ENCODE data around the gene OPCML.

Gene OPCML

DNA sequence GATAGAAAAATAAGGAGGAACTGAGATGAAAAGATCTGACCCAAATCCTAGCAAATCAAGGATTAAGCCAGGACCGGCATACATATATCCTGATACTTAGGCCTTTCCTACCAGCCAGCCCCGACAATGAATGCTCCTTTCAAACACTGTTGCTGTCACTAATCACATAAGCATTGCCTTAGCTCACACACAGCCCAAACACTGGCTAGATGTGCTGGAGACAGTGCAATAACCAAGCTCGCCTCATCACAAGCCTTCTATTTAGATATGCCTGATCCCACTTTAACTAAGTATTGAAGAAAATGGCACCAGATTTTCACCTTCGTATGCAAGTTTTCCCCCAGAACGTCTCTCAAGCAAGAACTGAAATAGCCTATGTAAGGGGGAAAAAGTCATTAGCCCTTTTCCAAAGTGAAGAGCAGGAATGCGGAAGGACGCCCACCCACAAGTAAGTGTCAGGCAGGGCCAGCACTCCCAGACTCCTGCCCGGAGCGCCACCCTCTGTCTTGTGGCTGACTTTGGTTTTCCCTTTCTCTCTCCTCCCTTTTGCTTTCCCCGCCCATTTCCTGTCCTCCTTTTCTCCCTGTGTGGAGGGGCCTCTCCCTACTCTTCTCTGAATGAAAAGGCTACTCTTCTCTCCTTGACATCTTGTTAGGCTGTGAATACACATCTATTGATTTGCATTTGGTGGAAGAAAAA, 8.9 kb upstream of the OPCML start:
- DNase-seq (ENCODE audit: low read depth in 2 of 2), result no peak

DNA sequence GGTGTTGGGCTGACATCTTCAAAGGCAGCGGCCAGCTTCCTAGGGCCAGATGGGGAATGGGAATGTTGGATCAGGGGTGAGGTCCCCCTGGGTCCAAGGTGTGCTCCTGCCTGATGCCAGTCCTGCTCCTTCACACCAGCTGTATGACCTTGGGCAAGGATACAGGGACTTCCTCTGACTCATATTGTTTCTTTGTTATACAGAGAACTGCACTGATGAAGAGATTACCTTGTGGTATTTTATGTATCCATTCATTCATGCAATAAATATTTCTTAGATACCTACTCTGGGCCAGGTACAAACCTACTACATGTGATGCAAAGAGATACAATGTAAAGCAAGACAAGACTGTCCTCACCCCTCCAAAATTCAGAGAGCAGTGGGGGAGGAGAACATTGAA, 3.9 kb upstream of the OPCML start:
- no peak for DNase-seq (ENCODE audit: low read depth in 2 of 2)

DNA sequence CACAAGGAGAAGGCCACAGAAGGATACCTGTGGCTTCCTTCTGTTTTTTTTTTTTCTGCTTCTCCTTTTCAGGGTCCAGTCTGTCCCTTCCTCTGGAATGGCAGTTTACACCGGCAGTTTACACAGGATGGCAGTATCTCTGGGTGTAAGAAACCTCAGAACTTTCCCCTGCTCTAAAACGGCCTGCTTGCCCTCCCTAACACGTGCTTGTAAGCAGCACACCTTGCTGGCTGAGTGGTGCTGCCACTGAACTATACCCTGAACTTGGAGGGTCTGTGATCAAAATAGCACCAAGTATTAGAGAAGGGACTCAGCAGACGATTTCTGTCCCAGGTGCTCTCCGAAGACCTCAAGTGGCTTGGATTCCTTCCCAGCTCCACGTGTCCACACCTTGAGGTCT, 904 bp upstream of the OPCML start:
- no peak for DNase-seq (ENCODE audit: low read depth in 2 of 2)

DNA sequence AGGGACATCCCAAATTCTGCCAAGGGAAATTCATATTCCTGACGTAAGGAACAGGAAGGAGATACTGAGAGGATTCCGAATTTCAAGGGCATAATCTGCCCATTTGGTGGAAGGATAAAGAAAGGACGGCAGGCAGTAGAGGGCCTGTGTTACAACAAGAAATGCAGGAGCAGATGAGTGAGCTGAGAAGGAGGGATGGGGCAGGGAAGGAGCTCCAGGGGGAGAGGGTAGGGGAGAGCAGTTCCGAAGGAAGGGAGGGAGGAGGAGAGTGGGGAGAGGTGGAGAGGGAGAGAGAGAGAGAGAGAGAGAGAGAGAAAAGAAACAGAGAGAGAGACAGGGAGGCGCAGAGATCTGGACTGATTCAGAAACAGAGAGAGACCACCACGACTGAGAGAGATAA, 843 bp downstream of the OPCML start:
- DNase-seq (ENCODE audit: low read depth in 2 of 2), result no peak

DNA sequence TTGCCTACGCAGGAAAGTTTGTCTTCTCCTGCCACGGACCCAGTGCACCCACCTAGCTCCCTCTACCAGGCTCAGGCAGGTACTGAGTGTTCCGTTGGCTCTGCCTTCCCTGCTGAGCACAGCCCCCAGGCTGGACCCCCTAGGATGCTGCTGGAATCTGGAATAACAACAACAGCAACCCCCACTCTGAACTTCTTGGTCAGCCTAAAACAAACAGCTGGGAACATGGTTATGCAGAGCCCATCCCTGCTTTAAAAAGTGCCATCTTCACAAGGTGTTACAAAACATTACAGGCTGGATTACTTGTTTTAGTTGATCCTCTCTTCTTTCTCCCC, 1.8 kb downstream of the OPCML start:
- no peak for DNase-seq (ENCODE audit: low read depth in 2 of 2)

DNA sequence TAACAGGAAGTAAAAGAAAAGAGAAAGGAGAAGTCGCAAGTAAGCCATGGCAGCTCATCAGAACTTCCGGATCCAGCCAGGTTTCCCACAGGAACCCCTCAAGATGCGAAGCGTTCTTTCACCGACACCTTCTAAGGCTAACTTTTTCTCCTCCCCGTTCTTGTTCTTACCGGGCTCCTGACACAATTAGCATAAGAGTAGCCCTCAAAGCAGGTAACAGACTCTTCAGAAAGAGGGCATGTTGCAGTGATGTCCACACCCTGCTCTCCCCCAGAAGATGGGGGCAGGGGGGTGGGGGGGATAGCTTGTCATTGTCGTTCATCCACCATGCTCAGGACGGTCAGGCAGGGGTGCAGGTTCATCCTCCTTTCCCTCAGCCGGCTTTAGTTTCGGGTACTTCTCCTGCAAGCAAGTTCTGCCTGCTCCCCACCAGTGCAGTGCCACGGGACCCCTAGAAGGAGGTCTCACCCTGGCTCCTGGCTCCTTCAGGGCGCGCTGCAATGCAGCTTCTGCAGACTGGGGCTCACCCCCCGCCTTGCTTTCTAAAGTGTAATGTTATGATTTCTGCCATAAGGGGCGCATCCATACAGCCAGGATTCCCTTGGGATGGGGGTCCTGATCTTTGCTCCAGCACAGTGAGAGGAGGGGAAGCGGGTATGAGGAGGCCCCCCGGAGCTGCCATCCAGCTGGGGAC, 2.3 kb downstream of the OPCML start:
- no peak for DNase-seq (ENCODE audit: low read depth in 2 of 2)

DNA sequence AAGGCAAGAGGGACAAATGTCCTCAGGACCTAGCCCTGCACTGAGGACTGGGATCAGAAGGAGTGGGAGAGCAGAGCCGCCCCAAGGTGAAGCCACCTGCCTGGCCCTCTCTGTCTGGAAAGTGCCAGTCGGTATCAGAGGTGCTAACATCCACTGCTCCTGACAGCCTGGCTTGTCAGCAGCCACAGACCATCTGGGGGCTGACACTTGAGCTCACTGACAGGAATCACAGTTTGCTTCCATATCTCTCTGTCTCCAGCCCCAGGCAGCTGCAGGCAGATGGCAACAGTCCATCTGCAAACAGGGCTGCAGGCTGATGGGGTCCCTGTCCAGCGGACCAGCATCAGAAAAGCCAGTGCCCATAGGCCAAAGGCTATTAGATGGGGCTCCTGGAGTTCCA, 5.5 kb downstream of the OPCML start:
- DNase-seq (ENCODE audit: low read depth in 2 of 2), result no peak

DNA sequence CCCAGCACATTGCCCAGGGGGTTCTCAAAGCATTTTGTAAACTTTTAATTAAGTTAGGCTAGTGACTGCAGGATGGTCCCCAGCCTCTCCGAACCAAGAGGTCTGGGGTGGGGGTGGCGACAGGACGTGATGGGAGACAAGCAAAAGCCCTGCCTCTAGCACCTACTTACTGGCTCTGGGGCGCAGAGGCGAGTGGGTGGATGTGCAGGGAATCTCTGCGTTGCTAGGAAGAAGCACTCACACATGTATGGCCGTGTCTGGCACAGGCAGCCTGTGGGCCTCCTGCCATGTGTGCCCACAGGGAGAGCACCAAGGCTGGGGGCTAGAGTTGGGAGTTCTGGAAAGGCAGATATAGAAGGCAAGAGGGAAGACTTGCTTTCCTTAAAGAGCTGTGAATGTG, 6.3 kb downstream of the OPCML start:
- DNase-seq (ENCODE audit: low read depth in 2 of 2), result no peak

DNA sequence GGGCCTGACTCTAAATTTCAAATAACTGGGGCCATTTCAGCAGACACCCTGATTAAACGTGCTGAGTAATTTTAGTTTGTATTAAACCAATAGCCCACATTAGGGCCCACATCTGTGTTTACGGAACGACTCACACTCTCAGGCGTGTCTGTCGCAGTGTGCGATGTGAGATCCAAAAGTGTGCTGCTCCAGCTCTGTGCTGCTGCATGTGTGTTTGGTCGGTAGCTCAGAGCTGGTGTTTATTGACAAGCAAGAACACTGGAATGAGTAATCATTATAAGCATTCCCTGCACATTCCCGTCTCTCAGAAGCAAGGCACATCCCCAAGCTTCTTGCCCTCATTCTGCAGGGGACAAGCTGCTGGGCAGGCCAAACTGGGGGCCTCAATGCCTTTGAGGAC, 7.8 kb downstream of the OPCML start:
- DNase-seq (ENCODE audit: low read depth in 2 of 2), result no peak

DNA sequence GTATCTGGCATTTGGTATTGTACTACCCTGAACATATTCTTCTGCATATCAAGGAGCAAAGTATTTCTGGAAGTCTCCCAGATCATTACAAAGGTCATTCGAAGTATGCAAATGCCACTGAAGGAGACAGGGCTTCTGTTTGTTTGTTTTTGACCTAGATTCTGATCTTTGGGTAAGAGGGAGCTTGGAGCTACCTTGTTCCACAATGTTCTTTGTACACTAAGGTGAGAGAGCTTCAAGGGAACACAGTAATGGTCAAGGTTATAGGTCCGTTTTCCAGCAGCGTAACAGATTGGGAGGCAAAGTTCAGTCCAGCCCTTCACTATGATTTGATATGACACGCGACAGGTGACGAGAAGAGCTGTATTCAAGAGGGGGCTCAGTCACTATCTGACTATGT, 10.0 kb downstream of the OPCML start:
- DNase-seq (ENCODE audit: low read depth in 2 of 2), result no peak

DNA sequence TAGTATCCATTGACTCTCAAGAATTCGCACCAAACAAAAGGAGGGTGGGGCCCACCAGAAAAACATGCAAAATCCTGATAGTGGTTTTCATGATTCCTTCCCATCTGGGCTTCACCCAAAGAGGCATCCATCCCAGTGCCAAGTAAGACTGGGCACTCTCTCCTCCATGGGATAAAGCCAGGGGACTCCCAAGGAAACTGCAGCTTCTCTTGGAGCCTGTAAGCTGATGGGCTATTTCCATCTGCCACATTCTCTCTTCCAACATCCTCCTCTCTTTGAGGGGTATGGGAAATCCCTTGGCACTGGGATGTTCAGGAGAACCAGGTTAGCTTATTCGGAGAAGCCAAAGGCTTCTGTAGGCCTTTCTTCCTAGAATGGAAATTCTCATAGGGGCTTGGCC, 10.8 kb downstream of the OPCML start:
- no peak for DNase-seq (ENCODE audit: low read depth in 2 of 2)

DNA sequence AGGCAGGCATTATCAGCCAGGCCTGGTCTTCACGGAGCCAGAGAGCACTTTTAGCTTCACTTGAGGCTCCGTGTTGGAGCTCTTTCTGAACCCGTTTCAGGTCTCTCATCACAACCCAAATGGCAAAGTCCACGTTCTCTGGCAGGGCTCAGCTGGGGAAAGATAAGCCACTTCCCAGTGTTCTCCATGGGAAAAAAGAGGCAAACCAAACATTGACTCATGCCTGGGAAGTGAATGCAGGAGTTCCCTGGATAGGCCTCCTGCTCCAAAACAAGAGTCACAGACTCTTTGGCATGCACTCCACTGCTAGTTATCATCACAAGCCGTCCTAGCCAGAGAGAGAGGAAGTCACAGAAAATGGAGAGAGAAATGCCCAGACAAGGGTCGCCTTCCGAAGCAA, 11.6 kb downstream of the OPCML start:
- DNase-seq (ENCODE audit: low read depth in 2 of 2), result no peak

DNA sequence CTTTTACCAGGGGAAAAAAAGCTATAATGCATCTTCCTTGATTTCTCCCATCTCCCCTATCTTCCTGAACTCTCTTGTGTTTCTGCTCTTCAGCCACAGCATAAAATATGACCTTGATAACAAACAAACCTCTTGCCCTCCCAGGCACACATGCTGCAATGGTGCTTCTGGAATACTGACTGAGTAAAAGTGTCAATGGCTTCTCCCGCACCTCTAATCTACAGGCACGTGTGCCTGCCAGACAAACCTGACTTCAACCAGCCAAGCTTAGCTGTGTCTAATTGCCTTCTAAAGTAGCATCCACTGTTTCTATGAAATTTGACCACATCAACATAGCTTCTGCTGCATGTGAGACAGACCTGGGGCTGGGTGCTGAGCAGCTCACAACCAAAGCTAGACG, 12.7 kb downstream of the OPCML start:
- DNase-seq (ENCODE audit: low read depth in 2 of 2), result no peak

DNA sequence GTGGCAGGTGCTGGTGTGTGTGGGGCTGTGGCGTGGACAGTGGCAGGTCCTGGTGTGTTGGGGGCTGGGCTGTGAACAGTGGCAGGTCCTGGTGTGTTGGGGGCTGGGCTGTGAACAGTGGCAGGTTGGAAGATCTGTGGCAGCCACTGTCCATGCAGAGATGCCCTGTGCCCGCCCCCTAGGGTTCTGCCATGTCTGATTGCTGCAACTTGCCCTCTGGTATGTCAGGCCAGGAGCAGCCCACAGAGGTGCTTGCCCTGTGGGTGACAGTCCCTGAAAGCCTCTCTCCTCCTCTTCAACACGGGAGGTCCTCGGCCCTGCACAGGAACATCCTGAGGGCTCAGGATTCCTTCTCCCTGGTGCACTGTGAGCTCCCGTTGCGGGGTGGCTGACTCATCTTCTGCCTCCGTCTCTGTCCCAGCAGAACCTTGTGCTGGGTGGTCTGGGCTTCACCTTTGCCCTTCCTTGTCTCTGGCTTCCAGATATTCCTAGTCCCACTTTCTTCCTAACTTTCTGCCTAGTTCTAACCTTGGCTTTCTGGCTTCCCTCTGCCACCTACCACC, 13.5 kb downstream of the OPCML start:
- DNase-seq (ENCODE audit: low read depth in 2 of 2), result no peak

DNA sequence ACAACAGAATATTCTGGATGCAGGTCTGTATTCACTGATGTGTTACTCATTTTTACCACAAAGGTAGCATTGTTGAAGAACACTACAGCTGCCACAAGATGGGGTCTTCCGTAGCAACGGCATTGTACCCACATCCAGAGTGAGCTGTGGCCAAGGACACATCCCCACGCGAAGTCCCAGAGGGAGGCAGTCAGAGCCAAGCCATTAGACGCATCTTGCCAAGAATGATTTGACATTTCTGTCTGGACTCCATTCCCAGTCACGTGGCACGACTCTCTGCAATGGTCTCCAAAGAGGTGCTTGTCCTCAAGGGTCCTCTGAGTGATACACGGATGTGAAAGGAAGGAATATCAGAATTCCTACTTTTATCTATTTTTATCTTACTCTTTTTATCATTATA, 15.5 kb downstream of the OPCML start:
- no peak for DNase-seq (ENCODE audit: low read depth in 2 of 2)

DNA sequence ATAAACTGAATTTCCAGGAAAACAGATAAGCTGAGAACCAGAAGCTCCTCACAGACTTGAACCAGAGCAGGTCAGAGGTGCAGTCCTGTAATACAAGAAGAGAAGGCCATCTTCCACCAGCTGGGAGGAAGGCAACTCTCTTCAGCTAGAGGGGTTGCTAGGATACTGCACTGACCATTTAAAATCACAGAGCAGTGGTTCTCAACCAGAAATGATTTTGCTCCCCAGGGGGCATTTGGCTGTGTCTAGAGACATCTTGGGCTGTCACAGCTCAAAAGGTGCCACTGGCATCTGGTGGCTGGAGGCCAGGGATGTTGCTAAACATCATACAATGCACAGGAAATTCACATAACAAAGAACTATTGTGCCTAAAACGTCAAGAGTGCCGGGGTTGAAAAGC, 17.2 kb downstream of the OPCML start:
- DNase-seq (ENCODE audit: low read depth in 2 of 2), result no peak

DNA sequence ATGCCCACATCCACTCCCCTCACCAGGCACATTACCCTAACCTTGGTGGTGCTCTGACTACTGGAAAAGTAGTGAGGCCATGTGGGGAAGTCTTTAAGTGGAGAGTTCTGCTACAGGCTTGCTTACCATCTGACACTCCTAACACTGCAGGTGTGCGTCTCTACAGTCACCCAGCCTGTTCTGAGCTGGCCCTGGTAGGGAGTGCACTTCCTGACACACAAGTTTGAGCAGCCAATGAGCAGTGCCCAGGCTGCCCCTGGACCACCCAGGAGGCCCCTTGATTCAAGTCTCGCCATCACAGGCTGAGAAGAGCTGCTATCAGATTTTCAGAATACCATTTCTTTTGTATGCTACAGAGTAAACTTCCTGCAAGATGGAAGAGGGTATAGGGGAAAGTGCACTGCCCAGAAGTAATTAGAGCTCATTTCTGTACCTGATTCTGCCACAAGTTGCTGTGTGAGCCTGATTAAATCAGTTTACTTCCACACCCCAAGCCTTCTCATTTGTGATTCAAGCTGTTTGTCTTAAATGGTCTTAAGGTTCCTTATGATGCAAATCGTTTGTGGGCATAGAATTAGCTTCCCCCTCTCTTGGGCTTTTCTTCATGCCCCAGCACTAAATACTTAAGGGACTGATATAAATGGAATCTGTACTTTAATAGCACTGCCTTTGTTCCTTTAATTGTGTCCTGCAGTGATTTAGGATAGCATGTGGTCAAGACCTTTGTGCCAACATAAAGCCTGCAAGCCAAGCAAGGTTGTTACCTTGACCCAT, 22.2 kb downstream of the OPCML start:
- no peak for DNase-seq (ENCODE audit: low read depth in 2 of 2)

DNA sequence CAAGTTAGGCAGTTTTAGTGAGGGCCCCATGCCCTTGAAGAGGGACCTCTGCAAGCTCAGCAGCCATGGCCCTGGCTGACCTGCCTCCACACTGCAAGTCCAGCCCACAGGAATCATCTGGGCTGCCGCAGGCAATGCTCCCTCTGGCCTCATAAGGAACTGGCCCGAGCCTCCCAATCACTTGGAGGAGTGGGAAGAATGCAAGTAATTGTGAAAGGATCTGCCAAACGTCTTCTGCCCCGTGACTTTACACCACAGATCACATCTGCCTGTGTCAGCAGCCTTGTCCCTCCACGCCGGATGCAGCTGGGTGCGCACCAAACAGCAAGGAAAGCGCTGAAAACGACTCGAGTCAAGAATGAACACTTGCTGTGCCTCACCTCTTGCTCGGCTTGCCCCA, 23.8 kb downstream of the OPCML start:
- no peak for DNase-seq (ENCODE audit: low read depth in 2 of 2)

DNA sequence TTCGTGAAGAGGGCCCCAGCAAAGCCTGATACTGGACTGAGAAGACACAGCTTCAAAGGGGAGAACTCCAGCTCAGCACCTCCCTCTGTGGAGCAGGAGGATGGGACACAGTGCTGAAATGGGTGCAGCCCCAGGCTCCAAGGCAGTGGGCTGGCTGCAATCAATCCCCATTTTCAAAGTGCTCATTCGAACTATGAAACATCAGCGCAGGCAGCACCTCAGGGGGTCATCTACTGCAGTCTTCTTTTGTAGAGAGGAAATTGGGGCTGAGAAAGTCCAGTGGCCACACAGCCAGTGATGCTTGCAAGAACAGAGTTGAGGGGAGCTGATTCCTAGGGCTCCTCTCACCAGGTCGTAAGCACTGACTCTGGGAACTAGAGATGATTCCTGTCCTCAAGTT, 25.1 kb downstream of the OPCML start:
- no peak for DNase-seq (ENCODE audit: low read depth in 2 of 2)

DNA sequence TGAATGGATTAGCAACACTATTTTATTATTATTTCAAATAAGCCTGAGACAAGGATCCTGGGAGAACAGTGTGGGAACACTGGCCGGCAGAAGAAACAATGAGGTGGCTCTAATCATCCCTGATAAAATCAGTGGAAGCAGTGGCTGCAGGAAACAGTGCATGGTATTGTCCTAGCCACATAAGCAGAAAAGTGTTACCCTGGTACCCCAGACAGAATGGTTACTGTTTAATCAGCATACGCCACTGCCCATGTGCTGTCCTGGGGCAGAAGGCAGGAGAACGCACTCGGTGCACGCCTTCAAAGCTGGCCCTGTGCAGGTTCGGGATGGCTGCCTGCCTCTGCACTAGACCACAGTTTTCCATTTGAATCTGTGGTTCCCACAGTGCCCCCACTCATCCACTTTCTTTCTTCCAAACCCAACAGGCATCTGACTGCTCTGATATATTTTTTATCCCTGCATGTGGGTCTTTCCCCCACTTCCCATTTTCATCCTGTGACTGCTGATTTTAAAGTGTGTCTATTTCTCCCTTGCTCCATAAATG, 25.7 kb downstream of the OPCML start:
- DNase-seq (ENCODE audit: low read depth in 2 of 2), result no peak

DNA sequence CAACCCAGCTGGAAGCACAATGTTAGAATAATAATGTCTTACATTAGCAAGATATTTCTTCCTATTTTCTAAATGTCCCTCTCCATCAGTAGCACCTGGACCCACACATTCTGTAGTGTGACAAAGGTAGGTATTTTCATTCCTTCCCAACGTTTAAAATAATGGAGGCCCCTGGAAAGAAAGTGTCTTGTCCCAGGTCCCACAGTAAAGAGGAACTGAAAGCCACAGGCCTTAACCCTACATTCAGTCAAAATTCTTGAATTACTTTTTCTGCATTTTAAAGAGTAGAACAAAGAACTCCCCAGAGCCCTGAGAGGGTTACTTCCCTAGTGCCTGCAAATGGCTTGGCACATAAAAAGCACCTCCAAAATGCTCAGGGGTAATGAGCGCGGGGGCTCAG, 26.3 kb downstream of the OPCML start:
- no peak for DNase-seq (ENCODE audit: low read depth in 2 of 2)

DNA sequence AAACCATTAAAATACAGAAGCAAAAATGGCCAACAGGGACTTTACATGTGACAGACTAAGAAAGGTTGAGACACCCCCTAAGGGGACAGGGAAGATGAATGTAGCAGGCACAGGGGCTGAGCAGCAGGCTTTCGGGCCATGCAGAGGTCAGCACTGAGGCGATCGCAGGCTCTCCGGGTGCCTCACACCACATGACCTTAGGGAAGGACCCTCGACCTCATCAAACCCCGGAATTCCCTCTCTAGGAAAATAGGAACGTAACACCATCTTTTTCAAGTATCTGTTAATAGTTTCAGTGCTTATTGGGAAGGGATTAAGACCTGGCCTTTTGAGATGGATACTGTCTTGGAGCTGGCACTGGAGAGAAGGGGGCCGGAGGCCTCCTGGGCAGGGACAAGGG, 27.4 kb downstream of the OPCML start:
- no peak for DNase-seq (ENCODE audit: low read depth in 2 of 2)

DNA sequence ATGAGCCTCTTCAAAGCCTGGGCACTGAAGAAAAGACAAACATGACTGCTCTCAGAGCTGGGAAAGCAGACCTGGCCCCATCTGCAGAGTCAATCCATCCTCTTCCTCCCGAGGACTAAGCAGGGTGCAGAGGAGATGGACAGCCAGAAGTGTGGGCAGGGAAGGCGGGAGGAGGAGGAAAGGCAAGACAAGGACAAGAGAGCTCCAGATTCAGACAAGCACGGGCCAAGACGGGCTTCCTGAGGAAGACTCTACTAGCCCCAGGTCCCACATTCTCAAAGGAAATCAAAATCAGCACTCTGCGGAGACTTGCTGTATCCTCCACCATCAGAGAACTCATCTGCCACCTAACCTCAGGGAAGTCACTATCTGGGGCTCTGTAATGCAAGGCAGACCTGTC, 28.5 kb downstream of the OPCML start:
- no peak for DNase-seq (ENCODE audit: low read depth in 2 of 2)
